Breast epithelium (tissue), 4 donors: ENCODE data around the gene CCDC27. TPM values are rescaled to one million over a fixed set of nuclear protein-coding genes. Genes with fewer than 3 reads are reported as not detected.
A peak's percentile ranks its signal among the peaks of the same experiment; 100 is the strongest.

ENCODE experiments used
- DNase-seq, 2 donors: peaks; one replicate each; pipeline ENCODE4 v3.0.0-alpha.2; 2019; ENCODE audit warnings: low spot score in 2 of 2
- H3K27ac ChIP-seq, 2 donors: fragments of 200-600 bp; sonication (generic) in 1 of 2; one replicate each; pipeline ENCODE4 v1.5.1; 2016 to 2019; ENCODE audit warnings: mild to moderate bottlenecking in 1 of 2
- H3K27me3 ChIP-seq, 2 donors: fragments of 200-600 bp; sonication (generic) in 1 of 2; one replicate each; pipeline versions ENCODE4 v1.5.1 to v1.6.0; 2017 to 2019; ENCODE audit warnings: control low read depth in 1 of 2, mild to moderate bottlenecking in 1 of 2
- H3K36me3 ChIP-seq: fragments of 200-600 bp; one replicate; pipeline ENCODE4 v1.5.1; 2019
- H3K4me1 ChIP-seq, 2 donors: fragments of 200-600 bp; sonication (generic); one replicate each; pipeline ENCODE4 v1.5.1; 2016 to 2019; ENCODE audit warnings: control low read depth in 1 of 2
- H3K4me3 ChIP-seq, 3 donors: fragments of 200-600 bp; sonication (generic); 1 replicate in 2 of 3; 2 replicates in 1 of 3; pipeline ENCODE4 v1.5.1; 2016 to 2019; ENCODE audit warnings: mild to moderate bottlenecking in 3 of 3, moderate library complexity in 2 of 3
- H3K9me3 ChIP-seq, 2 donors: fragments of 200-600 bp; sonication (generic) in 1 of 2; one replicate each; pipeline ENCODE4 v1.5.1; 2016 to 2019; ENCODE audit warnings: control low read depth in 1 of 2
- CTCF ChIP-seq, 3 donors: fragments of 450-650 bp; IDR thresholded peaks; one replicate each; pipeline ENCODE4 v1.5.1; 2016 to 2017; ENCODE audit warnings: antibody characterized with exemption in 3 of 3, mild to moderate bottlenecking in 3 of 3, moderate library complexity in 3 of 3
- POLR2A ChIP-seq: fragments of 450-650 bp; IDR thresholded peaks from one replicate; pipeline ENCODE4 v1.6.1; 2016; ENCODE audit warnings: antibody characterized with exemption, mild to moderate bottlenecking, moderate library complexity
- POLR2AphosphoS5 ChIP-seq, 3 donors: sonication (generic); formaldehyde crosslinking; IDR thresholded peaks; one replicate each; pipeline ENCODE4 v1.6.1; 2017; ENCODE audit warnings: antibody characterized with exemption in 3 of 3
- intact Hi-C: fragments of 100-400 bp; cut with DNase I; formaldehyde crosslinking; loops from one replicate; pipeline ENCODE4 v1.15.1; 2023; ENCODE audit warnings: low total_unique reads
- total RNA-seq, 3 donors: library from RNA; depleted of rRNA; stranded (reverse); fragments of >200 nt; gene quantifications; one replicate each; pipeline ENCODE4 v1.1.0, GENCODE V29; 2016

Gene CCDC27
- total RNA-seq, 3 donors from 2014 or later = not detected

GRCh38 chr1:3780901-3781300, 28.7 kb downstream of the CCDC27 start:
- no peaks in the 10 kb centered on the region for H3K9me3 ChIP-seq
- intact Hi-C loops = no loop called here
- DNase-seq = peak in 1 of 2 donors; percentile 61
- peaks cover 3 to 4% of the 10 kb centered on the region in 2 donors for H3K4me1 ChIP-seq
- TF ChIP-seq CTCF (IDR thresholded peaks at IDR 0.05) (no peak), POLR2AphosphoS5 (IDR thresholded peaks at IDR 0.05) (no peak), POLR2A (no peak)
- H3K4me3 ChIP-seq = no peak overlapping the region
- no peak overlapping the region for H3K27ac ChIP-seq
- no peaks in the 10 kb centered on the region for H3K27me3 ChIP-seq
- peaks cover 7% of the 10 kb centered on the region for H3K36me3 ChIP-seq

GRCh38 chr1:3783651-3784474, 31.6 kb downstream of the CCDC27 start:
- H3K4me3 ChIP-seq = no peak overlapping the region
- no peaks in the 10 kb centered on the region for H3K4me1 ChIP-seq
- H3K36me3 ChIP-seq = peaks cover 12% of the 10 kb centered on the region
- intact Hi-C loops = no loop called here
- DNase-seq = peak in 1 of 2 donors; percentile 67
- H3K27ac ChIP-seq = peak overlapping the region; percentile 19 to 65
- H3K9me3 ChIP-seq = no peaks in the 10 kb centered on the region
- no peak for TF ChIP-seq POLR2A
- TF ChIP-seq POLR2AphosphoS5 (IDR thresholded peaks at IDR 0.05) = no peak
- no peak for TF ChIP-seq CTCF (IDR thresholded peaks at IDR 0.05)
- no peaks in the 10 kb centered on the region for H3K27me3 ChIP-seq

GRCh38 chr1:3785045-3785444, 32.8 kb downstream of the CCDC27 start:
- no peak for TF ChIP-seq CTCF (IDR thresholded peaks at IDR 0.05)
- no peak for TF ChIP-seq POLR2AphosphoS5 (IDR thresholded peaks at IDR 0.05)
- TF ChIP-seq POLR2A = no peak
- Histone ChIP-seq H3K36me3 (peaks cover 9% of the 10 kb centered on the region), H3K9me3 (no peaks in the 10 kb centered on the region), H3K27ac (no peak overlapping the region), H3K27me3 (no peaks in the 10 kb centered on the region), H3K4me3 (no peak overlapping the region), H3K4me1 (peaks cover 0 to 6% of the 10 kb centered on the region in 2 donors)
- intact Hi-C loops = no loop called here
- no peak for DNase-seq

- peak in 1 of 2 donors; percentile 33 for DNase-seq
- Histone ChIP-seq H3K9me3 (no peaks in the 10 kb centered on the region), H3K4me1 (peaks cover 0 to 6% of the 10 kb centered on the region in 2 donors), H3K4me3 (no peak overlapping the region), H3K27ac (no peak overlapping the region), H3K27me3 (no peaks in the 10 kb centered on the region), H3K36me3 (peaks cover 5% of the 10 kb centered on the region)
- no peak for TF ChIP-seq POLR2AphosphoS5 (IDR thresholded peaks at IDR 0.05)
- peak in 1 of 3 donors; percentile 43 for TF ChIP-seq CTCF (IDR thresholded peaks at IDR 0.05)
- intact Hi-C loops = no loop called here
These were observed 33.4 kb downstream of the CCDC27 start for GRCh38 chr1:3785456-3786157.
